ENCODE results near the gene TTLL8.
"Not testable (repeated sequence)": the region's sequence is repeated elsewhere in the genome, so short reads cannot be mapped to it uniquely, and the experiment has no call there.

TTLL8 gene

DNA sequence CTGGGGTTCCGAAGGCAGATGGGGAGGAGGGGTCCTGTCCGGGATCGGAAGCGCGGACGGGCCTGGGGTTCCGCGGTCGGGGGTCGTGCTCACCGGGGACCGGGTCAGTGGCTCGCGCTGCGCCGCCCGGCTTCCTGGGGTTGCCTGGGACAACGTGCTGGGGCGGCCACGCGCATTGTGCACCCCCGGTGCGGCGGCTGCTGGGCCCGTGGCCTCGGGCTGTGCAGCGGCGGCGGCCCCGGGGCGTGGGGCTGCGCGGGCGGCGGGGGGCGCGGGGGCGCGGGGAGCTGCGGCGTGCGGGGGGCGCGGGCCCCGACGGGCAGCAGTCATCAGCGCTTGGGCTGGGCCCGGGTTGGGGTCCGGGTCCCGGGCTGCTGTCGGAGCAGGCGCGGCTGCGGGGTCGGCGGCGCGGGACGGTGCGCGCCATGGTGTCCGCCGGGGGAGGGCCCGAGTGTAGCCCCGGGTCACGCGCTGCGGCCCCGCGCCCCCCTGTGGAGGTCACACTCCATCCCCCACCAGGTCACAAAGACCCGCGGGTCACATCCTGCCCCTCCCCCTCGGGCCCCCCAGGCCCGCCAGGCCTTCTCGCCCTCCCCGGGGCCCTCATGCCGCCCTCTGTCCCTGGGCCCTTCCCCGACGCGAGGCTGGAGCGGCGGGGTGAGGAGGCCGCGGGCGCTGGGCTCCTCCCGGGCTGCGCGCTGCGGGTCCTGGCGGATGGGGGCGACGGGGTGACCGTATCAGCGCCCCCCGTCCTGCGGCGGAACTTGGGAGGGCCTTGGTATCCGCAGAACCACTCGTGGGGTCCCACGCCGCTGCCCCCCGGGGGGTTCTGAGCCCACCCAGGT is at the start of gene TTLL8:
Gene TTLL8 (minus strand): TSS at position 238 of the 845 bp plus-strand sequence.
- DNase-seq: no peak

DNA sequence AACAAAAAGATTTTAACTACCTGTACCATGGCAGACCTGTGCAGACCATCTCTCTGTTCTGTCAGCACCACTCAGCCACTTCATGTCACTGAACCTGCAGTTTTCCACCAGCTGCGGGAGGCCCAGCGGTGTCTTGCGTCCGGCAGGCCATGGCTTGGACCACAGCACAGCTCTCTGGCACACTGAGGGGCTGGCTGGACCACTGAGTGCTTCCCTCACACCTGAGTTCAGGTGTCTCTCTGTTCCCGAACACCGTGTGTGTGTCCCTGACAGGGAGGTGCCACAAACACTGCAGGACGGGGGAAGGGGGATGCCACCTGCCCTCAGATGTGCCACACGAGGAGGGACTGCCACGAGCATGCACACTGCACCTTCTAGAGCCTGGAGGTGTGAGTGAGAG is 49.4 kb upstream of the TTLL8 start:
- no peak for DNase-seq

DNA sequence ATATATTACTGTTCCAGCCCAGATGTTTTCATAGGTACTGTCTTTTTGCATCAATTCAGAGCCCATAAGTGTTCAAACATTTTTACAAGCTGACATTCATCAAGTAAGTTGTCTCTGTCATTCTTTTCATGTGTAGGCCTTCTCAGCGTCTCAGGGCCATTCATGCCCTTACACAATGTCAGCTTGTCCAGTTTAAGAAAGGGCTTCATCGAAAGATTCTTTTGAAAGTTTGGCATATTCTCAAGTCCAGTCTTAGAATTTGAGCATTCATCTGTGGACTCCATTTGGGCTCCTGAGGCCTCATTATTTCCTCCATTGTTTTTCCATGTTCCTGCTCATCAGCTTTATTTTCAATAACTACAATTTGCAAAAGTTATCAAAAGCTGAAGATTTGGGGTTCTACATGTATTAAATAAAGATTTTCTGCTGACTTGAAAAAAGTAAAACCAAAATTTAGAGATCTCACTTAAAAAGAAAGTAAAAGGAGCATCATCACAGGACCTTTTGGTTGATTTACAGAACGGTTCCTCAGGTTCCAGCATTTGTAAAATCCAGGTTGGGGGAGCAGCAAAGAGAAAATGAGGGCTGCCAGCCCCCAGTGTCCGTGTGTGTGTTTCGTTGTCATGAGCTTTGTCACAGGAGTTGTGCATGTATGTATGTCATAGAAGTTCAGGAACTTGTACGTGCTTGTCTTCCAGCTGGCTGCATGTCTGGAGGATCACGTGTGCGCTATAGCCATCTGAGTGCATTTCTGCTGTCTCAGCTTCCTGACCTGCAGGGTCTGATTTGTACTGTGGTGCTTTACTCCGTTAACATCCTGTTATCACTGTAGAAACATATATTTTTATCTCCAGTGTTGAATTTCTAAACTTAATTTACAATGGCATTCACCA is 47.4 kb upstream of the TTLL8 start:
- peak; percentile 15 for DNase-seq

DNA sequence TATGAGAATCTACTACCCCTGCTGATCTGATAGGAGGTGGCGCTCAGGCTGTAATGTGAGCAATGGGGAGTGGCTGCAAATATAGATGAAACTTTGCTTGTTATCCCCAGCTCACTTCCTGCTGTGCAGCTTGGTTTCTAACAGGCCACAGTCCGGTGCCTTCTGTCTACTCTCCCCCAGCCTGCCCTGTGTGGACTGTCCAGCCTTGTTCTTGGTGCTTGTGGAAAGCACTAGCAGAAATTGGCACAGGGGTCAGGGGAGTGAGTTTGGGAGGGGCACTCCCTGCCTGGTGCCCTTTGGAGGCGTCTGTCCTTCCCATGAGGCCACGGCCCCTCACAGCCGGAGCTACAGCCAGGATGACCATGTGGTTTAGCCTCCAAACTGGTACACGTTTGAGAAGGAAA is 46.0 kb upstream of the TTLL8 start:
- DNase-seq: no peak

DNA sequence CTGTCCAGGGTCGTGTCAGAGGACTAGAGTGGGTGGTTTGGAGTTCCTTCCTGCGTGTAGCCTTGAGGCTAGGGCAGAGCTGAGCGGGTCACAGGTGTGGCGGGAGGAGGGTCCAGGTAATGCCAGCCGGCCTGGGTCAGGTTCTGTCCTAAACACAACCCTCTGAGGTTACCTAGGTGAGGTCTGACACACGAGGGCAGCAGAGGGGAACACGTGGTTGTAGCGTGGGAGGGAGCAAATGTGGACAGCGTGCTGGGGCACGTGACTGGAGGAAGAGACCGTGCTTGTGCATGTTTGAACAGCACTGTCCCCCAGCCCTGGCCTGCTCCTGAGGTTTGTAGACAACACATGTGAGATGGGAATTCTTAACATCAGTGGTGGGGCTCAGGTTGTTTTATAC is 44.8 kb upstream of the TTLL8 start:
- no peak for DNase-seq

DNA sequence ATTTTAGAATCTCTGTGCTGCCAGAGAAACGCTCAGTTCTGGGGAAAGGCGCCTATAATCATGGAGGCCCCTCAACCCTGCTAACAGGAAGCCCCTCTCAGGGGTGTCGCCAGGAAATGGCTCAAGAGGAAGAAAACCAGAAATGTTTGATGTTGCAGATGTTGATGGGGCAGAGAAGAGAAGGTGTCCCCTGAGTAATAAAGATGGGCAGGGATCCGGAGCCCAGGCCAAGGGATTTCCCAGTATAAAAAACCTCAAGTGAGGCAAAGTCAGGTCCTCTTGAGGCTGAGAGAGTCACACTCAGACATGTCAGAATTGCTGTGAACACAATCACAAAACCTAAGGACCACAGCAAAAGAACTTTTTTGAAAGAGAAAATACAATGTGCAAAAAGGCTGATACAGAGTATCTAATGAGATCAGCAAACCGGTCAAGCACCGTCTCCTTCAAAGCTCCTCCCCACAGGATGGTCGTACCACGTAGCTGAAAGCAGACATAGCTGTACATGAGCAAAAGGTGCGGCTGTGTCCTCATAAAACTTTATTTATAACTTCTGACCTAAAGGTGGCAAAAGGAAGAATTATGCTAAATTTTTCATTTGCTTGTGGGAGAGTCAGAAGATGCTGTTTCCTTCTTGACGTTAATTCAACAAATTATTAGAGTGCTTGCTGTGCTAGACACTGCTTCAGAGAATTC is 43.9 kb upstream of the TTLL8 start:
- no peak for DNase-seq

DNA sequence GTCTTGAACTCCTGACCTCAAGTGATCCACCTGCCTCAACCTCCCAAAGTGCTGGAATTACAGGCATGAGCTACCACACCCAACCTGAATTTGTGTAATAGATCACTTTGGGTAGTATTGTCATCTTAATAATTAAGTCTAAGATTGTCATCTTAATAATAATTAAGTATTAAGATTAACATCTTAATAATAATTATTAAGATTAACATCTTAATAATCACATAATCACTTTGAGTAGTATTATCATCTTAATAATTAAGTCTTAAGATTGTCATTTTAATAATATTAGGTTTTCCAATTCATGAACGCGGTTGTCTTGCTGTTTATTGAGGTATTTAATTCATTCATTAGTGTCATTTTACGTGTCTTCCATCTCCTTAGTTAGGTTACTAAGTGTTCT is 40.0 kb upstream of the TTLL8 start:
- DNase-seq: no peak

DNA sequence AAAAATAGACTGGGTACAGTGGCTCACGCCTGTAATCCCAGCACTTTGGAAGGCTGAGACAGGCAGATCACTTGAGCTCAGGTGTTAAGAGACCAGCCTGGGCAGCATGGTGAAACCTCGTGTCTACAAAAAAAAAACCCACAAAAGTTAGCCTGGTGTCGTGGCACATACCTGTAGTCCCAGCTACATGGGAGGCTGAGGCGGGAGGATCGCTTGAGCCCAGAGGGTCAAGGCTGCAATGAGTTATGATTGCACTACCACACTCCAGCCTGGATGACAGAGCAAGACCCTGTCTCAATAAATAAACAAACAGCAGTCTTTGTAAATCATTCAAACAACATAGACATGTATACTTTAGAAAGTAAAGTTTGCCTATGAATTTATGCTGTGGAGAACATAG is 34.2 kb upstream of the TTLL8 start:
- no peak for DNase-seq

DNA sequence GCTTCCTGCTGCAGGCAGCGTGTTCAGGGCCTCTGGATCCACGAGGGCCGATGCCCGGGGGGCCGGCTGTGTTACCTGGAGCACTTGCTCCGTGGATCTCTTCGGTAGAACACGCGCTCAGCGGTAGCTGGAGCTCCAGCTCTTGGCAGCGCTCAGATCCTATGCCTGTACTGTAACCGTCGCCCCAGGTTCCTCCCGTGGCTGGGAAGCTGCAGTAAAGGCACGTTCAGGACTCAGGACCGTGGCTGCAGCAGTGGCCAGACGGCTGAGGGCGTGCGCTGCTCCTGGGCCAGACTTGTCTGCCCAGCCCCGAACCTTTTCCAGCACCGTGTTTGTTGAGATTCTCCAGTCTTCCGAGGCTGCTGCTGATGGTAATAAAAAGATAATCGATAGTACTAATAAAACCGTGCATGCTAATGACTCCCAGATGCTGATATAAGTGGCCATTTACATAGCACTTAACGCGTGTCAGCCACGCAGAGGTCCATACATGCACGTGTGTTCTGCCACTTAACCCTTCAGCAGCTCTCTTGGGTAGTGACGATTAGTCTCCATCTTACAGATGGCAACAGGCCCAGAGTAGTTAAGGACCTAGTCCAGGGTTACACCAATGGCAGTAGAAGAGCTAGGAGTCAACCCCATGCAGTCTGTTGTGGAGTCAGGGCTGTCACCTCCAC is 33.1 kb upstream of the TTLL8 start:
- no peak for DNase-seq

DNA sequence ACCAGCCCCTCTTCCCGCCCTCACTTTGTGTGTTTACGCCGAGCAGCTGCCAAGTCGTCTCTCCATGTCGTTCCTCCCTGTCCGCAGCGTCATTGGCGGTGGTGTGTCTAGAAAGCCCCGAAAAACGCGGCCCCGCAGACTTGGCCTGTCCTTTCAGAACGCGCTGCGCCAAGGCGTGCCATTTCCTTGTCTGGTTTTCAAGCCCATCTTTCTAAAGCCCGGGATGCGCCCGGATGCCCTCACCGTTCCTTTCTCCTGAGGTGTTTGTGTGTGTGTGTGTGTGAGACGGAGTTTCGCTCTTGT is 32.3 kb upstream of the TTLL8 start:
- DNase-seq: no peak

DNA sequence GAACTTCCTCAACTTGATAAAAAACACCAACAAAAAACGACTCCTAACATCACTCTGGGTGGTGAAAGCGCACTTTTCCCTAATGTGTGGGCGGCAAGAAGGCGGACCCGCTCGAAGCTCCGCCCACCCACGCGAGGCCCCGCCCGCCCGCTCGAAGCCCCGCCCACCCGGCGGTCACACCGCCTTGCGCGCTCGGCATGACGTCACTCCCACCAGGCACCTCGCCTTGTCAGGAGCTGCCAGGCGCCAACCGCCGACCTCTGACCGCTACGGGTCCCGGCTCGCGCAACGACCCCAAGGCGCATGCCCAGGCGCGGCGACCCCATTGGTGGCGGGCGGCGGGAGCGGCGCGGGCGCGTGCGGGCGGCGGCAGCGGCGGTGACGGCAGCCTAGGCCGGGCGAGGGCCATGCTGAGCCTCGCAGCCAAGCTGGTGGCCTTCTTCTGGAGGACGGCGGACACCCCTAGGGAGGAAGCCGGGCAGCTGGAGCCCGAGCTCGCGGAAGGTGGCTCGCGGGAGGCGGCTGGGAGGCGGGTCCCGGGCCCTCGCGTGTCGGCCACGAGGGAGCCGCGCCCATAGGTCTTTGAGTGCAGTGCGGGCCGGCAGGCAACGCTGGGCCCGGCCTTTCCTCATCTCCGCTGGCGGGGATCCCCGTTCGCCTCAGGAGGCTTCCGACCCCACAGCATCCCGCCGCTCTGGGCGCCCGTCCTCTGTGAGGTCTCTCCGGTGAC is 31.7 kb upstream of the TTLL8 start, which contains the start of gene MOV10L1:
Gene MOV10L1 (plus strand): TSS at position 325 of the 730 bp plus-strand sequence. CDS start 83 bp downstream, at position 408.
- no peak for DNase-seq

DNA sequence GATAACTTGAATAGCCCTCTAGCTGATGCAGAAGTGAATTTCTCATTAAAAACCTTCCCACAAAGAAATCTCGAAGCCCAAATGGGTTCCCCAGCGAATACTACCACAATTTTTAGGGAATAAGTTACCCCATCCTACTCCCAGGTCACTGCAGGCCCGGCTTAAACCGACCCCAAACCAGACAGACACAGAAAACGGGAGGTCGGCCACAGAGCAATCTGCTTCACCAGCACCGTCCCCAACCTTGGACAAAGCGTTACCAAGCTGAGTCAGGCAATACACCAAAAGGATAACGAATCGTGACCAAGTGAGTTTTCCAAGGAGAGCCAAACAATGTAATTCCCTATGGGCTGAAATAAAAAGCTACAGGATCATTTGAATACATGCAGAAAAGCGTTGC is 31.1 kb upstream of the TTLL8 start:
- DNase-seq: no peak

DNA sequence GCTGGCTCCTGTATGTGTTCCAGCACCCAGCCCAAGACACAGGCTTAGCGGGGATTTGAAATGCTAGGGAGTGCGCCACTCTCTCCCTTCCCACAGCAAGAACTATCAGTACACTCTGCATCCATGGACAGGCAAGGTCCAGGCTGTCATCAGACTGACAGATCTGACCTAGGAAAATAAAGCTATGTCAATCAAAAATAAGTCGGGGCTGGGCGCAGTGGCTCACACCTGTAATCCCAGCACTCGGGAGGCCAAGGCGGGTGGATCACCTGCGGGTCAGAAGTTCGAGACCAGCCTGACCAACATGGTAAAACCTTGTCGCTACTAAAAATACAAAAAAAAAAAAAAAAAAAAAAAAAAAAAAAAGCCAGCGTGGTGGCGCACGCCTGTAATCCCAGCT is 30.0 kb upstream of the TTLL8 start:
- DNase-seq: no peak

DNA sequence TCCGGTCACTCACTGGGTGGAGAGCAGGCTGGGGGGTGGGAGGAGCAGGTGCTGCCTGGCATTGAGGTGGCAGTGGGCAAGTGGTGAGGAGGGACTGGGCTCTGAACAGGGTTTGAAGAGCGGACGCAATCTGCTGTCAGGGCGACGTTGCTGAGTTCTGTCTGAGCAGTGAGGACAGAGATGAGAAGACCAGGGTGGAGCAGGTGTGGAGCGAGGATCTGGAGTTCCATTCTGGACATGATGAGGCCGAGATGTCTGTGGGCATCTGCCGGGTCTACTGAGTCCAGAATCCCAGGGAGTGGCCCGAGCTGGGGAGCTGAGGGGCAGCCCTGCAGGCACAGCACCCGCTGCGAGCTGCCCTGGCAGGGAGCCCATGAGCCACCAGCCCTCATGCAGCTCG is 29.5 kb upstream of the TTLL8 start:
- DNase-seq: no peak

DNA sequence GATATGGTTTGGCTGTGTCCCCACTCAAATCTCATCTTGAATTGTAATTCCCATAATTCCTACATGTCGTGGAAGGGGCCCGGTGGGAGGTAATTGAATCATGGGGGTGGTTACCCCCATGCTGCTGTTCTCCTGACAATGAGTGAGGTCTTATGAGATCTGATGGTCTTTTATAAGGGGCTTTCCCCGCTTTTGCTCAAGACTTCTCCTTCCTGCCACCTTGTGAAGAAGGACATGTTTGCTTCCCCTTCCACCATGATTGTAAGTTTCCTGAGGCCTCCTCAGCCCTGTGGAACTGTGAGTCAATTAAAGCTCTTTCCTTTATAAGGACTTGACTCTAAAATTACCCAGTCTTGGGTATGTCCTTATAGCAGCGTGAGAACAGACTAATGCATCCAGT is 28.9 kb upstream of the TTLL8 start:
- DNase-seq: not testable (repeated sequence)

DNA sequence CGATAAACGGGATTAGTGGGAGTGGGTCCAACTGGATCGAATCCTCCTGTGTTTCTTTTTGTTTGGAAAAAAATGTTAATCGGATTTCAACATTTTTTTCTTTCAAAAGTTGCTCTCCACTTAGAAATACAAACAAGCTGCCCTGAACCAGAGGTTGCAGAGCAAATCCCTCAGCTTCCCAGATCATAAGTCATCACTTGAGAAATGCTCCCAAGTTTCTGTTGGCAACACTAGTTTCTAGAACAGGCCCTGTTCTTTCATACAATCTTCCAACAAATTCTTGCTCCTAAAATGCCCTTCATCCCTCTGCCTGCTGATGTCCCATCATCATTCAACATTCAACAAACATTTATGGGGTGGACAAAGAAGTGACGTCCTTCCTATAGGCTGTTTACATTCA is 28.4 kb upstream of the TTLL8 start:
- DNase-seq: no peak

DNA sequence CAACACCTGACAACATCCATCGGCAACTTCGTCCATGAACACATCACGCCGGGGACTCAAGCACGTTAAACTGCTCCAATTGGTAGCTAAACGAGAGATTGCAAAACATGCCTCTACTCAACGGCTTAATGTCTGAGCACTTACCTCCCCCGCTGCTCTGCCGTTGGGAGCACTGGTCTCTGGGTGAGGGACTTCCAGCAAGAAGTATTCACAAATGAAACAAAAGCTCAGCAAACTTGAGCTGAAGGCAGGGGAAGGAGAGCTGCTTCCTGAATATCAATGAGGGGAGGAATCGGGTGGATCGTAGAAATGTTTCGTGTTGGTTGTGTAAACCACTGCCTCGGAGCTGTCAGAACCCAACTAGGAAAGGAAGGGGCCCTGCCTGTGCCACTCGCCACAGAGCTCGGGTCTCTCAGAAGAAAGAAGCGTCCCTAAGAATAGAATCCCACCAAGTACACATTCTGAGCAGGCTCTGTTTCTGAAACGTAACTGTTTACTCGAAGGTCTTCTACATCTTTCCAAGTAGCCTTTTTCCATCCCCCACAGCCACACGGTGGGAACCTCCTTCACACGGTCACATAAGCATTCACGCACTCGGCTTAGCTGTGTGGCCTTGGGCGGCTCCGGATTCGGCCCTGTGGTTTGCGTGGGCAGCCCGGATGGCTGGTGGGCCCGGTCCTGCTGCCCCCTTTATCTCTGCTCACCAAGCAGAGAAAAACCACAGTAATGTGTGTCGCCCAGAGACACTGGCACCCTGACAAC is 27.3 kb upstream of the TTLL8 start, which contains the start of gene MLC1:
Gene MLC1 (minus strand): TSS at position 216 of the 762 bp plus-strand sequence. CDS start 524 bp downstream, outside the sequence.
- DNase-seq: peak; percentile 91

DNA sequence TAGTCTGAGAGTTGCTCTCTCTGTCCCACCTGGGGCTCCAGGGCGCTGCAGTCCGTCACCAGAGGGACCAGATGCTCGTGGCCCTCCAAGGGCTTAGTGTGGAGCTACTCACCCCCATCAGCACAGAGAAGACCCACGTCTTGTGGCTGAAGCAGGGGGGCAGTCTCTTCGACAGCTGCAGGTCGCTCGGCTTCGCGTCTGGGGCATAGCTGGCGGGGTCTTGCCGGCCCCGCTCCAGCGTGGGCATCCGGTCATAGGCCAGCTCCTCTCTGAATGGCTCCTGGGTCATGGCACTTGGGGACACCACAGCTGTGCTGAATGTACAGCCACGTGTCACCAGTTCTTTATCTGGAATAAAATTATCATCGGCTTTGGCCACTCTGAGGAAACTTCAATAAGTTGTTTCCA is 26.5 kb upstream of the TTLL8 start:
- no peak for DNase-seq

DNA sequence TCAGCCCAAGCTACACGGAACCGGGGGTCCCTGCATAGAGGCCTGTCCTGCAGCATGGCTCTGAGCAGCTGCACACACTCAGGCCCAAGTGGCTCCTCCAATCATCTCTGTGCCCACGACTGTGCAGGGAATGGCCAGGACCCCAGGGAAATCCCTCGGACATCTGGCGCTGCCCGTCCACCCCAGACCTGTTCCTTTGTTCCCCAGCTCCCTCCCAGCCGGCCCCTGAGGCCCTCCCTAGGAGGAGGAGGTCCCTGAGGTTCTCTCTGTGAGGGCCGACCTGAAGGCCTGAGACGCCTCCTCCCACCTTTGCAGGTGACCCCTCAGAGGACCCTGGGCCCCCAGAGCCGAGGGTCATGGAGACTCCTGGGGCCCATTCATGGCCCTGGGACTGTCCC is 26.0 kb upstream of the TTLL8 start:
- DNase-seq: no peak

DNA sequence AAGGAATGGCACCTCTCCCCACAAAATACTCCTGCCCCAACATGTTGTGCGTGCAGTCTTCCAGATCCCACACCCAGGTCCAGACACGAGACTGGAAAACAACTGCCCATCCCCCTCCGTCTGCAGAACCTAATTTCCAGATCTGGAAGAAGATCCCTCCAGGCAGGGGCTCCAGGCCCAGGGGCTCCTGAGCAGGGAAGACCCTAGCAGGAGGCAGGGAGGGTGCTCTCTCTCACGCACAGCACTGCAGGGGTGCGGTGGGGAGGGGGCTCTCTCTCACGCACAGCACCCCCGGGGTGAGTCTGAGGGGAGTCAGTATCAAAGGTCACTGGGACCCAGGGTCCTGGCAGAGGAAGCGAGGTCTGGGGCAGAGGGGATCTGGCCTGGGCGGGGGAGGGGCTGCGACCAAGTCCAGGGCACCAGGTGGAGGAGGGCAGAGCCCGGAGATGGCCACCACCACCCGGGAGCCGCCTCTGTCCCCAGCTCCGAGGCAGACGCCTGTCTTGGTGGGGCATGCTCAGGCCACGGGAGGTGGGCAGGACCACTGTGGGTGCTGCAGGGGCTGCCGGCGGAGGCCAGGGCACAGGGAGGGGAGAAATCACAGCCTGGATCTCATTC is 25.5 kb upstream of the TTLL8 start:
- DNase-seq: no peak

DNA sequence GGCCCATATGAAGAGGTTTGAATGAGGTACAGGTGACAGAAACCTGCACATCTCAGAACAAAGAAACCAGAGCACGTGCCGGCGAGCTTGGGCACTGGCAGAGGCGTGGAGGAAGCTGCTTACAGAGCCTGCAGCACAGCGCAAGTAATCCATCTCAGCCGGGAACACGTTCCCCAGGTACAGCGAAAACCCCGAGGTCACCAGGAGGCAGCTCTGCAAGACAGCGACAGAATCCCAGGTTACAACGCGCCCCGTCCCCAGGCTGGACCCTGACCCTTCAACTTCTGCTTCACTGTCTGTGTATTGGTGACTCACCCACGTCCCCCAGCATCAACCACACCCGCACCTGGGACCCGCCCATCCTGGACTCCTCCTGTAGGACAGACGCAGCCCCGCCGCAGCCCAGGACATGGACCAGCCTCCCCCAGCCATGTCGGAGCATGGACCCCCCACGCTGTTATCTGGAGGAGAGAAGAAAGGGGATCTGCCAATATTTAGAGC is 24.9 kb upstream of the TTLL8 start:
- no peak for DNase-seq

All from KG1 (cell line).